Neuronal stem cell (in vitro differentiated cells): ENCODE data around the gene TTLL10.

ENCODE experiments used
- DNase-seq: peaks from one replicate; pipeline ENCODE4 v3.0.0-alpha.2; 2013; ENCODE audit warnings: low spot score
- H2AFZ ChIP-seq: one replicate; pipeline ENCODE4 v1.6.1; 2013; ENCODE audit warnings: mild to moderate bottlenecking, low read length, inconsistent platforms
- H2AK5ac ChIP-seq: 2 replicates; pipeline ENCODE4 v1.6.1; 2013; ENCODE audit warnings: low read depth, mild to moderate bottlenecking, inconsistent platforms, low read length, moderate library complexity, mixed read lengths
- H2BK120ac ChIP-seq: 2 replicates; pipeline ENCODE4 v1.6.1; 2013; ENCODE audit warnings: low read depth, mild to moderate bottlenecking, inconsistent platforms, low read length, moderate library complexity, mixed read lengths
- H2BK12ac ChIP-seq: one replicate; pipeline ENCODE4 v1.6.1; 2013; ENCODE audit warnings: low read length, inconsistent platforms
- H2BK15ac ChIP-seq: 2 replicates; pipeline ENCODE4 v1.6.1; 2013; ENCODE audit warnings: mild to moderate bottlenecking, low read length, inconsistent platforms, mixed read lengths
- H2BK5ac ChIP-seq: one replicate; pipeline ENCODE4 v1.6.1; 2013; ENCODE audit warnings: inconsistent platforms, mild to moderate bottlenecking, low read length, moderate library complexity
- H3K14ac ChIP-seq: one replicate; pipeline ENCODE4 v1.6.1; 2013; ENCODE audit warnings: low read length, inconsistent platforms
- H3K18ac ChIP-seq: 2 replicates; pipeline ENCODE4 v1.6.1; 2013; ENCODE audit warnings: low read length, inconsistent platforms
- H3K23ac ChIP-seq: 2 replicates; pipeline ENCODE4 v1.6.1; 2013; ENCODE audit warnings: low read depth, mild to moderate bottlenecking, mixed read lengths, low read length, inconsistent platforms; ENCODE audit not compliant: poor library complexity
- H3K27ac ChIP-seq: replicated peaks from 3 replicates; pipeline ENCODE4 v1.5.1; 2013; ENCODE audit warnings: low read length, inconsistent platforms
- H3K27me3 ChIP-seq, 3 experiments: 2 replicates each; pipeline ENCODE4 v1.6.1; 2013; ENCODE audit warnings: low read length in 3 of 3, mild to moderate bottlenecking in 2 of 3, inconsistent platforms in 1 of 3, low read depth in 1 of 3, mixed read lengths in 1 of 3, moderate library complexity in 1 of 3; ENCODE audit not compliant: control insufficient read depth in 3 of 3, insufficient read depth in 3 of 3
- H3K36me3 ChIP-seq, 2 donors: replicated peaks in 1 of 2; 2 replicates each; pipeline ENCODE4 v1.6.1; 2013; ENCODE audit warnings: low read length in 2 of 2; ENCODE audit not compliant: control insufficient read depth in 2 of 2, insufficient read depth in 2 of 2
- H3K4ac ChIP-seq: 2 replicates; pipeline ENCODE4 v1.6.1; 2013; ENCODE audit warnings: inconsistent platforms, mild to moderate bottlenecking, low read length, moderate library complexity
- H3K4me1 ChIP-seq, 2 donors: 1 replicate in 1 of 2; 2 replicates in 1 of 2; pipeline ENCODE4 v1.6.1; 2013; ENCODE audit warnings: low read length in 2 of 2, low read depth in 1 of 2; ENCODE audit not compliant: control insufficient read depth in 2 of 2, insufficient read depth in 1 of 2
- H3K4me2 ChIP-seq: one replicate; pipeline ENCODE4 v1.6.1; 2013; ENCODE audit warnings: mild to moderate bottlenecking, low read length, inconsistent platforms; ENCODE audit not compliant: insufficient read depth, poor library complexity, severe bottlenecking
- H3K4me3 ChIP-seq, 2 donors: 2 replicates each; pipeline ENCODE4 v1.5.1; 2013; ENCODE audit warnings: low read length in 2 of 2, mild to moderate bottlenecking in 2 of 2, inconsistent platforms in 1 of 2, moderate library complexity in 1 of 2
- H3K79me1 ChIP-seq: one replicate; pipeline ENCODE4 v1.6.1; 2013; ENCODE audit warnings: low read depth, mild to moderate bottlenecking, inconsistent platforms, low read length, moderate library complexity
- H3K9ac ChIP-seq: one replicate; pipeline ENCODE4 v1.6.1; 2013; ENCODE audit warnings: mild to moderate bottlenecking, low read depth, low read length, inconsistent platforms; ENCODE audit not compliant: poor library complexity
- H3K9me3 ChIP-seq, 2 donors: replicated peaks in 1 of 2; 2 replicates each; pipeline versions ENCODE3 to v1.6.1; 2013; ENCODE audit warnings: low read length in 2 of 2, mild to moderate bottlenecking in 2 of 2, inconsistent platforms in 1 of 2, low read depth in 1 of 2, mixed read lengths in 1 of 2, moderate library complexity in 1 of 2; ENCODE audit not compliant: control insufficient read depth in 2 of 2, insufficient read depth in 1 of 2
- H4K8ac ChIP-seq: one replicate; pipeline ENCODE4 v1.6.1; 2013; ENCODE audit warnings: low read depth, mild to moderate bottlenecking, inconsistent platforms, low read length, moderate library complexity
- H4K91ac ChIP-seq: one replicate; pipeline ENCODE4 v1.6.1; 2013; ENCODE audit warnings: low read length, low read depth, mild to moderate bottlenecking, inconsistent platforms; ENCODE audit not compliant: poor library complexity
- WGBS, 2 donors: extraction: QIAGEN DNeasy Blood & Tissue Kit; methylation state at CpG; one replicate each; pipeline ENCODE4 v1.1.7; 2013; ENCODE audit warnings: missing lambda C conversion rate in 2 of 2, mixed read lengths in 1 of 2; ENCODE audit not compliant: insufficient read length in 2 of 2, insufficient replicate concordance in 1 of 2; ENCODE audit errors: extremely low coverage in 2 of 2; 5-methylcytosine and 5-hydroxymethylcytosine counted together

The TTLL10 gene

GRCh38 chr1:1161683-1162079 lies 12.0 kb upstream of the TTLL10 start:
- DNase-seq, result no peak
- WGBS, 2 donors, result no CpG with 5 or more reads among the region's 17 CpGs
- no peaks in the 10 kb centered on the region for H3K36me3 ChIP-seq

DNA sequence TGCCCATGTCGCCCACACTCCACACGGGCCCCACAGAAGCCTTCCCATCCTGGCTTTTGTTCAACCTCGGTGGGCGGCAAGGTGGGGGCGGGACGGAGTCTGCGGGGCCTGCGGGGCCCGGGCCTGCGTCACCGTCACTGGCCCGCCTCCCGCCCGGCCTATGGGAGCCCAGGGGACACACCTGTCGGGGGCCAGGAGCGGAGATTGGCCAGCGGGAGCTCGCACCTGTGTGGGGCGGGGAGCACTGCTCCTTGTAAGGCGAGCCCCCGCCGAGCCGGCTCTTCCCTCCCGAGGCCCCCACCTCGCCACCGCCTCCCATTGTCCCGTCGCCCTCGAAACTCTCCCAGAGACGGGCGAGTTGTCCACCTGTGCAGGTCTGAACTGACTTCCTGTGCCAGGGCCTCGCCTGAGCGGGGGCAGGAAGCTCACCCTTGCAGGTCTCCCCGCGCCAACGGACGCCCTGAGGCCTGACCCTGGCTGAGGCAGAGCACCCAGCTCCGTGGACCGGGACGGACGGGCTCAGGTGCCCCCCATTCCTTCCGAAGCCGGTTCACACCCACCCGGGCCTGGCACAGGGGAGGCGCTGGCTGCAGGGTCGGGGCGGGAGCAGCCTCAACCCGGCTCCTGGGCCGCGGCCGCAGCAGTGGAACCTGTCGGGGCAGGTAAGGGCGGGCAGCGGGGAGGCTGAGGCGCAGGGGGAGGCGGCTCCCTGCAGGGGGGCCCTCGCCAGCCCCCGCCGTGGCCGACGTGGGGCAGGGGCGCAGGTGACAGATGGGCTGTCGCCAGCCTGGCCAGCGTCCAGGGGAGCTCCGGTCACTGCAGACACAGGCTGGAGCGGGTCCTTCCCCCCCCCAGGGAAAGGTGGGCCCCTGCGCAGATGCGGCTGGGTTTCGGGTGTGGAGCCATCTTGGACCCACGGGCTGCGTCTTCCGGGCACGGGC lies 10.8 kb upstream of the TTLL10 start:
- no peaks in the 10 kb centered on the region for H3K36me3 ChIP-seq
- peak overlapping the region; percentile 100 for H2BK15ac ChIP-seq
- H3K9ac ChIP-seq, result no peak overlapping the region
- H2AK5ac ChIP-seq, result peak overlapping the region; percentile 99
- H3K14ac ChIP-seq, result peak overlapping the region; percentile 38
- H3K18ac ChIP-seq, result peak overlapping the region; percentile 95
- peak overlapping the region; percentile 43 for H2BK5ac ChIP-seq
- H2BK12ac ChIP-seq, result peak overlapping the region; percentile 90
- H3K9me3 ChIP-seq, result no peaks in the 10 kb centered on the region
- peak overlapping the region; percentile 61 for H2BK120ac ChIP-seq
- peaks cover 1% of the 10 kb centered on the region for H3K79me1 ChIP-seq
- H3K27me3 ChIP-seq, result peaks cover 0 to 14% (median 5%) of the 10 kb centered on the region in 3 experiments
- H3K4me1 ChIP-seq, result peaks cover 15 to 21% of the 10 kb centered on the region in 2 donors
- no peak overlapping the region for H2AFZ ChIP-seq
- DNase-seq, result no peak
- peak overlapping the region; percentile 93 for H3K23ac ChIP-seq
- no peak overlapping the region for H3K4ac ChIP-seq
- H4K8ac ChIP-seq, result no peak overlapping the region
- H3K4me3 ChIP-seq, result peak overlapping the region in 1 of 2 donors; percentile 54
- no peak overlapping the region for H3K27ac ChIP-seq
- peak overlapping the region; percentile 85 for H4K91ac ChIP-seq
- no CpG with 5 or more reads among the region's 73 CpGs for WGBS, 2 donors
- H3K4me2 ChIP-seq, result no peak overlapping the region

More at GRCh38 chr1:1161683-1162079, 12.0 kb upstream of the TTLL10 start:
- Histone ChIP-seq H3K4me3 (no peak overlapping the region), H3K4me2 (no peak overlapping the region), H3K23ac (no peak overlapping the region), H4K91ac (no peak overlapping the region), H3K27me3 (peaks cover 0 to 14% (median 5%) of the 10 kb centered on the region in 3 experiments), H4K8ac (no peak overlapping the region), H2BK5ac (peak overlapping the region; percentile 82), H3K14ac (no peak overlapping the region), H2BK12ac (no peak overlapping the region), H3K9ac (no peak overlapping the region), H2AFZ (no peak overlapping the region), H3K4me1 (peaks cover 16 to 21% of the 10 kb centered on the region in 2 donors), H2BK120ac (peak overlapping the region; percentile 89), H3K79me1 (peaks cover 1% of the 10 kb centered on the region), H3K9me3 (no peaks in the 10 kb centered on the region), H3K18ac (peak overlapping the region; percentile 84), H2BK15ac (peak overlapping the region; percentile 100), H2AK5ac (no peak overlapping the region), H3K27ac (no peak overlapping the region), H3K4ac (no peak overlapping the region)

GRCh38 chr1:1163538-1164070 lies 10.1 kb upstream of the TTLL10 start:
- Histone ChIP-seq H3K9me3 (no peaks in the 10 kb centered on the region), H3K27ac (no peak overlapping the region), H3K9ac (no peak overlapping the region), H2AFZ (no peak overlapping the region), H3K23ac (no peak overlapping the region), H3K36me3 (no peaks in the 10 kb centered on the region), H3K4me1 (peaks cover 12 to 18% of the 10 kb centered on the region in 2 donors), H2BK15ac (peak overlapping the region; percentile 100), H3K4me2 (no peak overlapping the region), H3K4me3 (peak overlapping the region in 1 of 2 donors; percentile 22), H4K91ac (peak overlapping the region; percentile 85), H3K79me1 (peaks cover 1% of the 10 kb centered on the region), H2AK5ac (peak overlapping the region; percentile 99), H2BK12ac (peak overlapping the region; percentile 66), H2BK5ac (peak overlapping the region; percentile 43), H3K14ac (no peak overlapping the region), H3K18ac (peak overlapping the region; percentile 91), H2BK120ac (peak overlapping the region; percentile 61), H3K4ac (no peak overlapping the region), H4K8ac (no peak overlapping the region), H3K27me3 (peaks cover 0 to 14% (median 5%) of the 10 kb centered on the region in 3 experiments)
- no CpG with 5 or more reads among the region's 33 CpGs for WGBS, 2 donors
- no peak for DNase-seq

GRCh38 chr1:1164361-1164700 lies 9.3 kb upstream of the TTLL10 start:
- Histone ChIP-seq H3K4me2 (no peak overlapping the region), H2BK5ac (peak overlapping the region; percentile 83), H2BK120ac (no peak overlapping the region), H2BK15ac (peak overlapping the region; percentile 95), H3K27ac (no peak overlapping the region), H2BK12ac (no peak overlapping the region), H3K4me1 (peaks cover 9 to 18% of the 10 kb centered on the region in 2 donors), H3K4ac (no peak overlapping the region), H3K18ac (peak overlapping the region; percentile 91), H4K91ac (no peak overlapping the region), H3K9me3 (no peaks in the 10 kb centered on the region), H3K4me3 (no peak overlapping the region), H3K79me1 (no peaks in the 10 kb centered on the region), H3K9ac (no peak overlapping the region), H2AK5ac (no peak overlapping the region), H4K8ac (no peak overlapping the region), H2AFZ (no peak overlapping the region), H3K14ac (no peak overlapping the region), H3K36me3 (no peaks in the 10 kb centered on the region), H3K23ac (peak overlapping the region; percentile 29), H3K27me3 (peaks cover 0 to 14% (median 5%) of the 10 kb centered on the region in 3 experiments)
- WGBS, 2 donors, result no CpG with 5 or more reads among the region's 26 CpGs
- no peak for DNase-seq
